GM04504 (cell line): ENCODE results near the gene CHCHD6.

Source experiments
- DNase-seq: peaks from one replicate; pipeline ENCODE4 v3.0.0-alpha.2; 2012; ENCODE audit warnings: low read depth

The CHCHD6 gene

DNA sequence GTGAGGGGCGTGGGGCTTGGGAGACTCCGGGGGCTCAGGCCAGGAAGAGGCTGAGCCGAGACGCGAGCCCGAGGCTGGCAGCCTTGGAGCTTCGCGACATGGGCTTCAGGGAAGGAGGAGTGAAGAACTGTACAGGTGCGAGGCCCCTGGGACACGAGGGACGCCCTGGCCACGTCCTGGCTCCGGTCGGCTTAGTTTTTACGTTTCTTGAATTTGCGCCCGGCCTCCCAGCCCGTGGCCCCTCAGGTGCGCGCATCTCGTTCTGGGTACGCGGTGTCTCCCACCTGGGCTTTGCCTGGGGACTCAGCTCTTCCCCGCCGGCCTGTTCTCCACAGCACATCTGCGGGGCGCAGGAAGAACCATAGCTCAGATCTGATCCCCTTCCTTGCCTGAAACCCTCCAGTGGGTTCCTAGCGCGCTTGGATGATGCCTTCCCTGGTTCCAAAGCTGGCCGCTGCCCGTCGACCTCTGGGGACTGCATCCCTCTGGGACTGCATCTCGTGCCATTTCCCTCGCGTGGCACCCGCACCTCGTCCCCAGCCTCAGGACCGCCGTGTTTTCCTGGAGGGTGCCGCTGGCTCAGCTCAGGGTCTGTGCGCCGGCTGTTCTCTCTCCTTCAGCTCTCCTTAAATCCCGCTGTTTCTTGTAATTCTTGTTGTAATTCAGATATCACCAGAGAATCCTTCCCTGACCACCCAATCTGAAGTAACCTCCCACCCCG lies 614 bp downstream of the CHCHD6 start:
- DNase-seq = no peak

DNA sequence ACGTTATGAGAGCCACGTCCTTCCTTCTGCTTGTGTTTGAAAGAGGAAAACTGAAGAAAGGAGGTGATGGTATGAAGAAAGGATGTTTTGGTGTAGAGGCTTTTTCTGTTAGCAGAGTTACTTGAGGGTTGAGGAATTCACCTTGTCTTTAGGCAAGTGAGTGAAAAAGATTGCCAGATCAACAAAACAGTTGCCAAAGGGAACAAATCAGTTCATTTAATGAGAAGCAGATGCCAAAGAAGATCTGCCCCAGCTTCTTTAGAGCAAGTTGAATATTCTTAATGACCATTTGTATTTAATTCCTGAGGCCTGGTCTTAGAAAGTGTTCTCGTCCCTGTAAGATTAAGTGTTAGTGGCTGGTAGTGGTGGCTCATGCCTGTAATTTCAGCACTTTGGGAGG lies 2.6 kb downstream of the CHCHD6 start:
- DNase-seq = peak; percentile 9

DNA sequence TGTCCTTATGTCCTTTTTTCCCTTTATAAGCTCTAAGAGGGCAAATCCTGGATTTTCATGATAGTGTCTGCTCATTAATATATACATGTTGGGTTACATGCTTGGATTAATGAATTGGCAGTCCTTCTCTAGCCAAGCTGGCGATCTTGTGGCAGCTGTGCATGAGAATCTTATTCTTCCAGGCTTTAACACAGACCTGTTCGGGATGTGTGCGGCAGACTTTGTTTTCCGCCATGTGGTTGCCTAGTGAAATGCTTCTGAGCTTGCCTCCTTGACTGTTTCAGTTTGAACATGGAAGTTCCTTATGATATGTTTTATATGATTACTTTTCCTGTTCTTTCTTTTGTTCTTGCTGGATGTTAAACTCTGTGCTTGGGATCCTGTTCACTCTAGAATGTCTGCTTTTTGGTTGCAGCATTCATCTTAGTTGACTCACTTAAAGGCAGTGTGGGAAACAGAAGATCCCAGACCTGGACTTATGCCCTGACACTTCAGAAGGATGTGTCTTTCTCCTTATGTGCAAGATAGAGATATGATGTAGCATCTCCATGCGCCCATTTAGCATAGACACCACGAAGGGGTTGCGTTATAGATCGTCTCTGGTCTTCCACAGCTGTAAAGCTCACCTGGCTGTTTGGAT lies 7.2 kb downstream of the CHCHD6 start:
- peak; percentile 51 for DNase-seq

DNA sequence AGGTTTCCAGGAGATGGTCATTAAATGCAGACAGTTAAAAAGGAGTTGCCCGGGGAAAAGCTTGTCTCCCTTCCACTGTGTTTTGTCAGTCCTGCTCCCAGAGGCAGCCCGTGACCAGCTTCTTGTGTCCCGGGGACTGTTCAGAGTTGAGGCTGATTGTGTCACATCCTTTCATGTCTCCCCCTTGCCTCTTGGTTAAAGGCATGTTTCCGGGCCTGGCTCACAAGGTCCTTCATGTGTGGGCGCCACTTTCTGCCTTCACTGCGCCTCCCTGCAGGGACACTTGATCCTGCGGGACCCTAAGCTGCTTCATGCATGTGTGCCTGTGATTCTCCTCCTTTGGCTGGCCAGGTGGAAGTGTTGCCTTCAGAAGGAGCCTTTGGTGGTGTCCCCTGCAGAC lies 9.2 kb downstream of the CHCHD6 start:
- no peak for DNase-seq

DNA sequence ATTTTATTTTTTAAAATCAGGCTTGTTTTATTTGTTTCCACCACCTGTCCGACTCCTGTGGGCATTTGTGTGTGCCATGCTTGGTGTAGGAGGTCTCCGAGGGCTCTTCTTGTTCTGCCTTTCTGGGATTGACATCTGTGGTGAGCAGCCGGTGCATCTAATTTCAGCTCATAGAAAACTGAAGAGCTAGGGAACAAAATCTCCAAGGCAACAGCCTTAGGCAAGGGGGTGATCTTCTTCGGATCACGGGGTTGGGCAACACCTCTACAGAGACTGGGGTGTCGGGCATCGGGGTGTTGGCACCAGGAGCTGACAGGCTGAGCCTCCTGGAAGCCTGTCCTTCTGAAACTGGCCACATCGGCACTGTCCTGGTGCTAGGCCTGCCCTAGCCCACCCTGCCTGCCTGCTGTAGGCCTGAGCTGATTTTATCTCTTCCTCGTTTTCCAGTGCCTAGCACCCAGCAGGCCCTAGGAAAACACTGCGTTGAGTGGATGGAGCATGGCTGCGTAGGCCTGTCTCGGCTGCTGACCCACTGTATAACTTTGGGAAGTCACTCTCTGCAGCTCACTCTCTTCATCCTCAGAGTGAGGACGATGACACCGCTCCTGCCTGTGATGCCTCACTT lies 10.3 kb downstream of the CHCHD6 start:
- no peak for DNase-seq

DNA sequence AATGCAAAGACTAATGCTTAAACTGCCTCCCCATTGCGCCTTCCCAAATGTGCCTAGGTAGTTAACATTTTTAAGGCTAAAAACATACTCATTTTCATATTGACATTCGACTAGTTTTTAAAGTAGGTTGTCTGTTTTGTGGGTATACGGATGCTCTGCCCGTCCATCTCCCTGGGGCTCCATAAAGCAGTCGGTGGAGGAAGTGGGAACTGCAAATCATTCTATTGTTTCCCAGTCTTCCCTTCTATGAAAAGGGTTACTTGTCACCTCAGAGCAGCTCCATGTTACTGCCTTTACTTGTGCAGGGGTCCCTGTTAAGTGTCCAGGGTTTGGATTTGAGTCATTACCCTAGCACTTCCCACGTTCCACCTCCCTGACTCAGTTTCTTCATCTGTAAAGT lies 10.9 kb downstream of the CHCHD6 start:
- no peak for DNase-seq

DNA sequence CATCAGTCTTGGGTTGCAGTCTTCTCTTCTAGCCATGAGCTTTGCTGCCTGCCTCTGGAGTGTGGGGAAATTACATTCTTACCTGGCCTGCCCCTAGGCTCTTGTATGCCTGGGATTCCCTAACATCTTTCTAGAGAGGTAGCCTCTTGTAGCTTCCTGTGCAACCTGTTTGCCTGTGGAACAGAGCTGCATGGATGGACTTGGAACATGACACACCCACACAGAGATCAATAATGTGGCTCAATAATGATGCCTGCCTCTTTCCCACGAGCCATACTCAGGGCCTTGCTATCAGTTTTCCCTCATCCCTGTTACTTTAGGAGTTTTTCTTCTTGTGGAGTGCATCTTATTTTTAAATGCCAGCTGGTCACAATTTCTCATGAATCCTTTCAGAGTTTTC lies 11.4 kb downstream of the CHCHD6 start:
- no peak for DNase-seq

DNA sequence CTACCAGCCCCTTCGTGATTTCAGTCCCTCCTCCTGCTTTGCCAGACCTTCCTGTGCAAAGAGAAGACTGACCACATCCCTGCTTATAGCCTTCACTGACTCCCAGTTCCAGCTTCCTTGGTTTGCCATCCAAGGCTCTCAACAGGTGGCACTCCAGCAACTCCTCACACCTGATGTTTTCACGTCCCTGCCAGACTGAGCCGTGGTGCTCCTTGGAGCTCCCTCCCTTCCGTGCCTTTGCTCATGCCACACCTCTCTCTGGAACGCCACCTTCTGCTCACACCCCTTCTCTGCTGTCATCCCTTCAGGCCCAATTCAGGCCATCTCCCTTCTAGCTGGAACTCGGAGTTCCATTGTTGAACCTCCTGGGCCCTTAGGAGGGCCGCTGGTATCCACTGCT lies 12.0 kb downstream of the CHCHD6 start:
- no peak for DNase-seq

DNA sequence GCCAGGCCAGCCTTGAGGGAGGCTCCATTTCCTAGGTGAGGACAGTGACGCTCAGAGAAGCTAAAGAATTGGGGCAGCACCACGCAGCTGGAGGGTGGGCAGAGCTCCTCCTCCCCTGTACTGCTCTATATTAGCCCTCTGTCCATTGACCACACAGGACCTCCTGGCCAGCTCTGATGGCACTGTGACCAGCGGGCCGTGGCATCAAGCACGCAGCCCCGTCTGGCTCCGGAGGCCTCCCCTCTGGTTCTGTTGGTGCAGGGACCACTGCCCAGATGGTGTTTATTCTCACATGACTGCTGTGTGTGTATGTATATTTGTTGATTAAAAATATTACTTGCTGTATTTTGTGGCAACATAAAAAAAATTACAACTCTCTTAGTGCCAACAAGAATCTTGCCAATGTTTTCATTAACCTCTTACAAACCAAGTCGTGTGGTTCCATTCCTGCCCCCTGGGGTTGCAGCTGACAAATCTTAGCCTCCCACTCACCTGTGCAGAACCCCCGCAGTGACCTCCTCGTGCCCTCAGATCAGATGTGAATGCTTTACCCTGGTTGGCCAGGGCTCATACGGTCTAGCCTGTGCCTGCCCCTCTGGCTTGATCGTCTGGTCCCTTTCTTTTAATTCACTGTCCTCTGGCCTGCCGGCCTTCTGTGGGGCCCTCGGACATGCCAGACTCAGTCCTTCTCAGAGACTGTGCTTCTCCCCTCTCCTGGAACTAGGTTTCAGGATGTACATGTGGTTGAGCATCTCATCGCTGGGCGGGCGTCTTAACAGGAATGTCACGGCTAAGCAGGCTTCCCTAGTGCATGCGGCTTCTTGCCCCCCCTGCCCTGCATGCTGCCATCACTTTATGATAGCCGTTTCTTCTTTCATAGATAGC lies 14.8 kb downstream of the CHCHD6 start:
- DNase-seq = no peak

DNA sequence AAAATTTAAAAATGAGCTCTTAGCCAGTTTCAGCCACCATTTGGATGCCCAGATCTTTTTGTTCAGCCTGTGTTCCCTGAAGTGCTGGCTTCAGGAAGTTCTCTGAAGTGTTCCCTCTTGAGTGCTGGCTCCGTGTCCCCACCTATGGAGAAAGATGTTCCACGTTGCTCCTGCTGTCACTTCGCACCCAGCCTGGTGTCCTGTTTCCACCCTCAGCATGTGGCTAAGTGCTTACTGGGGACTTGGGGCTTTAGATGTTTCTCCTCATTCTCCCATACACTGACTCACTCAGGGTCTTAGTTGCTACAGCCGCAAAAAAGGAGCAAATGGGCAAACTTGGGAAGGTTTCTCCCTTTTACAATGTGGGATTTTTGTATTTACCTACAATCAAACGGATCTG lies 16.6 kb downstream of the CHCHD6 start:
- DNase-seq = no peak

DNA sequence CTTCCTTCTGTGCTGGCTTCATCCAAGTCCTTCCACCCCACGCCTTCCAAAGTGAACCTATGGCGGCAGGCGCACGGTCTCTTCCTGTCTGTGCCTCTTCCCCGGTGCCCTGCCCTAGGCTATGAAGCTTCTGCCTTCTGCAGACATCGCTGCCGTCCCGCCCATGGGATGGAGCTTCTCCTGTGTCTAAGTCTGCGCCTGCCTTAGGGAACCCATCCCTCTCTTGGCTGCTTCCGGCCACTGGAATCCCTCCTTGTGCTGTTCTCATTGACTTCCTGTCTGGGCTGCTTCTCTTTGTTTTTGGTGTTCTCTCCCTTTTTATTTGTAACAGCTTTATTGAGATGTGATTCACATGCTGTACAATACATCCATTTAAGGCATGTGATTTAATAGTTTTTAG lies 17.2 kb downstream of the CHCHD6 start:
- no peak for DNase-seq

DNA sequence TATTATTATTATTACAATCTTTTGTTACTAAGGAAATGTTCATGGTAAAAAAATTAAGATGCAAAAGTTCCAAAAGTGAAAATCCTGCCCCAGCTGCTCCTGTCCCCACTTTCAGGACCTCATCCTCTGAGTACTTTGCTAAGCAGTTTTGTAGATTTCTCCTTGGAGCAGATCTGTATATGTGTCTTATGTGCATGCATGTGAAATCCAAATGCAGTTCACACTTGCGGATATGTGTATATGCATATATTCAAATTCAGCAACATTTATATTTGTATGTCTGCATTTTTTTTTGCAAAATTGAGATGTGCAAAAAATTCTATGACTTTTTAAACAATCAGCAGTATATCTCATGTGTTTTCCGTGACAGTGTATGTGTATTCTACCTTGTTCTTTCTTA lies 19.2 kb downstream of the CHCHD6 start:
- DNase-seq = no peak

DNA sequence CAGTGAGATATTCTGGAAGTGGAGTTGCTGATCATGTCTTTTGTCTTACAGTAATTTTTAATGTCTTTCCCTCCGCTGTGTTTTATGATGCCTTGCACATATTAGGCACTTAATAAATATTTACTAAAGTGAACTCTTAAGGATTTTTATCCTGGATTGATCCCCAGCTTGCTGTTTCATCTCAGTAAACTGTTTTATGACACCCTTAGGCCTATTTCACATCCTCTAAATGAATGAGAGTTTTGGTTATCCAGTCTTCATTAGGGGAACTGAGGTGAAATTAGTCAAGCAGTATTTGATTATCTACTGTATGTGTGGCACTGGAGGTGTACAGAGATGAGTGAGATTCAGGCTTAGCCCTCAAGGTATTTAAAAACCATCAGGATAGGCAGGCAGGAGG lies 19.8 kb downstream of the CHCHD6 start:
- no peak for DNase-seq

DNA sequence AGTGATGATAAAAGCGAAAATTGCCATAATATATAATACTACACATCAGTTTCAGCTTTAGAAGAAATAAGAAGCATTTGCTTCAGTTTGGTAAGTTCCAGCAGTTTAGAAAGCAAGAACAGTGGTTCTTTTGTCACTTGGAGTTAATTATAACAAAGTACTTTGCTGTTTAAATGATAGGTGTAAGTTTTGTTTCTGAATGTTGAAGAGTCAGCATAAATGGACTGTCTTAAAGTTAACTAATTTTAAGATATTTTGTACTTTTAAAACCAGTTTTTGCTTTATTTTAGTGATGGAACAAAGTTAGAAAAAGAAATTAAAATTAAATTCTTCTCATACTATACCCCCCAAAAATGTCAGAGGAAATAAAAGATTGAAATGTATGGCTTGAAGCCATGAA lies 24.6 kb downstream of the CHCHD6 start:
- no peak for DNase-seq

DNA sequence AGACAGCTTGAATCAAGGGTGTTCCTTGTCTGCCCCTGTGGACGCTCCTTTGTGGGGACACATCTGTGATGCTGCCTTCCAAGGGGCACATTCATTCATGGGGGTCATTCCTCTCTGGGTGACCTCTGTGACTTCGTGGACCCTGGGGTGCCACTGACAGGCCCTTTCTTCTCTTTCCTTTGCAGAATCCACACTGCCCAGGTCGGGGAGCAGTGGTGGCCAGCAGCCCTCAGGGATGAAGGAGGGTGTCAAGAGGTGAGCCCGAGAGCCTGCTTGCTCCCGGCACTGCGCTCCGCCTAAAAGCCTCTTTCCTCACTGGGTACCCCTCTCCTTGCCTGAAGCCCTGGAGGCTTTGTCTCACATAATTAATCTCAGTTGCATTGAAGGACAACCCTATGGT lies 26.3 kb downstream of the CHCHD6 start:
- no peak for DNase-seq

DNA sequence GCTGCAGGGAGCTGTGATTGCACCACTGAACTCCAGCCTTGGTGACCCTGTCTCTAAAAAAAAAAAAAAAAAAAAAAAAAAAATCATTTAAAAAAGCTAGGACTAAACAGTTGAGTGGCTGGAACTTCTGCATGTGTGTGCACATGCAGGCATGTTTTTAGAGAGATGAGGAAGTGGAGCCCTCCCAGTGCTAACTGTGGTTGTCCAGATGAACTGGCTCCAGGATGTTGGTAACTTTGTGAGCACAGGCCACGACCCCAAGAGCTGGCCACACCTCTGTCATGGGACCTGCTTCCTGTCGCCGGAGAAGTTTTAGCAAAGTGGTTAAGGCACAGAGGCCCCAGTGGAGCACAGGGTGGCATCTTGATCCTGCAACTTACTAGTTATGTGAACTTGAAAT lies 27.0 kb downstream of the CHCHD6 start:
- no peak for DNase-seq

DNA sequence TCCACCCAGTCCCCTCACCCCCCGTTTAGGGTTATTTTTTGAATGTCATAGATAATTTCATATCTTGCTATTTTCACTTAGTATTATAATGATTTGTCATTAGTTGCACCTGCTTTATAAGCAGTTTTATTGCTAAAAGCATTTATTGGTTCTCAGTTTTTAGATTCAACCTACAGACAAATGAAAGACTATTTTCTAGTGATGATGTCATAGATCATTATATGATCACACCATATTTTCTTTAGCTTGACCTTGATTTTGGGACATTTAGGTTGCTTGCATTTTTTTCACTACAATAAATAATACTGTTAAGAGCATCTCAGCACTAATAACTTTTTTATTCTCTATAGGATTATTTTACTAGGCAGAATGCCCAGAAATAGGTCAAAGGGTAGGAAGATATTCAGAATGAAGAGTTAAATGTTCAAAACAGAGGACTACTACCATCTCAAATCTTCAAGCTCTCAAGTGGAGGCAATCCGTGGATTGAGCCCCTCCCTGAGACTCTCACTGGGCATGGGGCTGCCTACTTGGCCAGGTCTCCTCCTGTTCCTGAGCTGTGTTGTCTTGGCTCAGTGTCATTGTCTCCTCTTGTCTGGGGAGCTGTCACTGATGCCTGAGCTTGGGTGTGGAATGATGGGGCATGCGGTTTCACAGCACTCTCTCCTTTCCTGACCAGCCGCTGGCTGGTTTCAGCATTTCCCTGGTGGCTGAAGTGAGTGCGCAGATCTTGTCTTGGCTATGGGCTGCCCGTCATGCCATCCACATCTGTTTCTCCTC lies 28.4 kb downstream of the CHCHD6 start:
- no peak for DNase-seq

DNA sequence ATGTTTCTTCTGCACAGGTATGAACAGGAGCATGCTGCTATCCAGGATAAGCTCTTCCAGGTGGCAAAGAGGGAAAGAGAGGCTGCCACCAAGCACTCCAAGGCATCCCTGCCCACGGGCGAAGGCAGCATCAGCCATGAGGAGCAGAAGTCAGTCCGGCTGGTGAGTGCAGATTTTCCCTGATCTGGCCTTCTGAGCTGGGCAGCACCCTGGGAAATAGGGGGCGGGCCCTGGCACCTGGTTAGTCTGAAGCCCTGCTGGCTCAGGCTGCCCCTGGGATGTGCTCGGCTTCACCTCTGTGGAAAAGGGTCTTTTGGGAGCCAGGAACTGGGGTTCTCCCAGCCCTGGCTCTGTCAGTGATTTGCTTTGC lies 29.0 kb downstream of the CHCHD6 start:
- DNase-seq = no peak

DNA sequence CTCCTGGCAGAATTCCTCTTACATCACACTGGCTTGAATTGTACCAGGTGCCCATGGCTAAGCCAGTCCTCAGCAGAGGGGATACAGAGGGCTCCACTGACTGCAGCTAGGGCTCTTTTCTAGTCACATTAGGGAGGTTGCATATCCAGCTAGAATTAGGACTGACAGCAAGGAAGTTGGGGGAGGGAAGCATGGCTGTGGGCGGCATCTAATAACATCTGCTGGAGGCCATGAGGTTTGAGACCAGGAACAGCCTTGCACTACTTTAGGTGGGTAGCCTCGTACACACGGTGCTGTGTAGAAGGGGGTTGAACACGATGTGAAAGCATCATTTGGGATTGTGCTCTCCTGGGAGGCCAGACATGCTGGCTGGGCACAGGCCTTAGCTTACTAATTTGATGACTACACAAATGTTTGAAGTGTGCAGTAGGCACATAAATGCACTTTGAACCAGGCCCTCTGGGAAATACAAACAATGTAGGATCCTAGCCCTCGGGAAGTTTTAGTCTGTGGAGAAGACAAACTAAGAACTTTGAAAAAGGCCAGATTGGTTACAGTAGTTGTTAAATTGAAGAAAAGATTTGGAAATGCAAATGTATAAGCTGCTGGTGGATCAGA lies 30.2 kb downstream of the CHCHD6 start:
- no peak for DNase-seq

DNA sequence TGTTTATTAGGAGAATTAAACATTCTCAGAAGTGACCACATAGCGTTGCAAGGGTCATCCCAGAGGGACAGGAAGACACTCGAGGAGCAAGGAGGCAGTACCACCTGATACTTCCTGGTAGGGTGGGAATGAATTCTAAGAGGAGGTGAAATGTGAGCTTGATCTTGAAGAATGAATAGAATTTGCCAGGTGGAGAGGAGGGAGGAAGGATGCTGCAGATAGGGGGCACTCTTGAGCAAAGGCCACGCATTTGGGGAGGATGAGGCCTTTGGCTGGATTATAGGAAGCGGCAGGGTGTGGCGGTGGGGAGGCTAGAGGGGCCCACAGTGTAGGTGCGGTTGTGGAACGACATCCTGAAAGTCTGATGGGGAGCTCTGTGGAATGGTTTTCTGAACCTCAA lies 33.5 kb downstream of the CHCHD6 start:
- no peak for DNase-seq

DNA sequence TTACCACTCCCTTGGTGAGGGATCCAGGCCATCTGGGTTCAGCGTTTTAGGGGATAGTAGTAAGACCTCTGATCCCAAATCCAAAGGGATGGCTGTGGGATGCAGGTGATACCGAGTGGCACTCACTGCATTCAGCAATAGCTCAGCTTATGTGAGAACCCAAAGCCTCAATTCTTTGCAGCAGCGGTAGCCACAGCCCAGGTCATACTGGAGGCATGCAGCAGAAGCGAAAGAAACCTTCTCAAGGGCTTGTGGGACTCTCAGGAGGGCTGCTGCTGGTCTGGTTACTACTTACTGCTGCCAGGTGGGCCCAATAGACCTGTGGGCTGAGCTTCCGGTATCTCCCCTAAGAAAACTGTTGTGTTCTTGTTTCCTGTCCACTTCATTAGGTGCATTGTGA lies 38.0 kb downstream of the CHCHD6 start:
- DNase-seq = no peak

DNA sequence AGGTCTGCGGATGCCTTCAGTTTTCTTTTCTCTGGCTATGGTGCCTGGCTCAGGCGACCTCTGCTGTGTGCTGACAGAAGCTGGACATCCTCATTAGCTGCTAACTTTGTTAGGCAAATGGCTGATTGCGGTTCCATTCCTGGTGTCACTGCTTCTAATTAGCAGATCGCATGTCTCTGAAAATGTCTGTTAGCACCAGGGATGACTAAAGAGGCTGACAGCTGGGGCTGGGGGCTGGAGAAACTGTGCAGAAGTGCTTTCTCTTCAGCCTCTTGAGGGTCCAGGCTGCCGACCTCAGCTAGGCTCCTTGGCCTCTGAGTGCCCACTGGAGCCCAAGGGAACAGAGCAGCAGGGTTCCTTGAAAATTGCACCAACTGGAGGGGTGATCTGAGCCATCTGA lies 39.3 kb downstream of the CHCHD6 start:
- DNase-seq = no peak
